Calu3 (cell line): ENCODE data around the gene SMIM24. TPM values are rescaled to one million over a fixed set of nuclear protein-coding genes. Genes with fewer than 3 reads are reported as not detected.

Experiments used
- BruUV-seq: library from RNA; stranded (reverse); fragments of 400-500 nt; replicated peaks from 2 replicates; lab custom pipeline; 2021; lab: Mats Ljungman, UMichigan
- CTCF ChIA-PET: fragments of 300-600 bp; sonication (Branson Sonifier 250); formaldehyde crosslinking; loops from one replicate; lab custom pipeline; 2022; ENCODE audit warnings: antibody characterized with exemption; lab: Charles Lee
- DNase-seq: peaks from one replicate; pipeline ENCODE4 v3.0.0; 2022
- H3K27ac Mint-ChIP-seq: one replicate; pipeline ENCODE4 v1.8.0; 2022; ENCODE audit warnings: mixed read lengths; ENCODE audit not compliant: unreplicated experiment
- H3K27me3 Mint-ChIP-seq: one replicate; pipeline ENCODE4 v1.8.0; 2022; ENCODE audit warnings: mixed read lengths; ENCODE audit not compliant: unreplicated experiment
- H3K36me3 Mint-ChIP-seq: one replicate; pipeline ENCODE4 v1.8.0; 2022; ENCODE audit warnings: mild to moderate bottlenecking, moderate library complexity, mixed read lengths; ENCODE audit not compliant: insufficient read depth, unreplicated experiment
- H3K4me1 Mint-ChIP-seq: one replicate; pipeline ENCODE4 v1.8.0; 2022; ENCODE audit warnings: mild to moderate bottlenecking, low read depth, mixed read lengths; ENCODE audit not compliant: unreplicated experiment
- H3K4me3 Mint-ChIP-seq: one replicate; pipeline ENCODE4 v1.8.0; 2022; ENCODE audit warnings: mild to moderate bottlenecking, low read depth, moderate library complexity, mixed read lengths; ENCODE audit not compliant: unreplicated experiment
- H3K9me3 Mint-ChIP-seq: one replicate; pipeline ENCODE4 v1.8.0; 2022; ENCODE audit warnings: low read depth, mixed read lengths; ENCODE audit not compliant: unreplicated experiment
- CTCF ChIP-seq: fragments of 200-600 bp; IDR thresholded peaks from one replicate; pipeline ENCODE4 v1.8.0; 2022; ENCODE audit warnings: antibody characterized with exemption; ENCODE audit not compliant: unreplicated experiment
- intact Hi-C: fragments of 100-400 bp; cut with micrococcal nuclease; formaldehyde crosslinking; loops from one replicate; pipeline ENCODE4 v1.10.0; 2022; ENCODE audit not compliant: unreplicated experiment
- total RNA-seq: library from RNA; stranded (reverse); gene quantifications from 2 replicates; pipeline ENCODE4 v1.2.3, GENCODE V29; 2022

SMIM24 gene
- total RNA-seq, 1 experiment from 2014 or later = 1.5 TPM

GRCh38 chr19:3440082-3440481 lies 40.2 kb downstream of the SMIM24 start:
- H3K27ac Mint-ChIP-seq = no peak overlapping the region
- H3K4me1 Mint-ChIP-seq = no peaks in the 10 kb centered on the region
- TF ChIP-seq CTCF = peak; percentile 13
- CTCF ChIA-PET = interaction anchor here (1.4 kb wide), 1 partner anchor 114 kb away, joined by 3 read pairs; no protein-coding TSS in a partner anchor
- no peak overlapping the region for H3K4me3 Mint-ChIP-seq
- intact Hi-C loops = no loop called here
- DNase-seq = peak; percentile 60
- no TSS peak for BruUV-seq
- no peaks in the 10 kb centered on the region for H3K9me3 Mint-ChIP-seq
- H3K27me3 Mint-ChIP-seq = no peaks in the 10 kb centered on the region
- peaks cover 11% of the 10 kb centered on the region for H3K36me3 Mint-ChIP-seq

- no peaks in the 10 kb centered on the region for H3K27me3 Mint-ChIP-seq
- no peaks in the 10 kb centered on the region for H3K9me3 Mint-ChIP-seq
- CTCF ChIA-PET = interaction anchor here (0.6 kb wide), 1 partner anchor 130 kb away, joined by 3 read pairs; no protein-coding TSS in a partner anchor
- BruUV-seq = no TSS peak
- peak overlapping the region; percentile 67 for H3K4me3 Mint-ChIP-seq
- H3K27ac Mint-ChIP-seq = peak overlapping the region; percentile 40
- no peak for TF ChIP-seq CTCF
- DNase-seq = peak; percentile 93
- peaks cover 18% of the 10 kb centered on the region for H3K36me3 Mint-ChIP-seq
- intact Hi-C loops = no loop called here
- no peaks in the 10 kb centered on the region for H3K4me1 Mint-ChIP-seq
Observed at GRCh38 chr19:3434630-3435553, 45.4 kb downstream of the SMIM24 start.

- CTCF ChIA-PET = no interaction called here
Observed at GRCh38 chr19:3433805-3434540, 46.4 kb downstream of the SMIM24 start.

More at GRCh38 chr19:3433805-3434540, 46.4 kb downstream of the SMIM24 start:
- H3K27me3 Mint-ChIP-seq = no peaks in the 10 kb centered on the region
- no peak overlapping the region for H3K27ac Mint-ChIP-seq
- H3K9me3 Mint-ChIP-seq = no peaks in the 10 kb centered on the region
- peak overlapping the region; percentile 67 for H3K4me3 Mint-ChIP-seq
- BruUV-seq = no TSS peak
- intact Hi-C loops = no loop called here
- no peak for DNase-seq
- TF ChIP-seq CTCF = no peak
- H3K36me3 Mint-ChIP-seq = peaks cover 18% of the 10 kb centered on the region
- H3K4me1 Mint-ChIP-seq = no peaks in the 10 kb centered on the region
